K562 (cell line): Measurements from ENCODE around the gene SPAG7. TPM values are rescaled to one million over a fixed set of nuclear protein-coding genes. Genes with fewer than 3 reads are reported as not detected.

Experiments
- ASH1L ChIP-seq: fragments of 450-650 bp; IDR thresholded peaks from 2 replicates; pipeline ENCODE4 v1.6.1; 2018; ENCODE audit warnings: borderline replicate concordance, mild to moderate bottlenecking, low read depth; ENCODE audit not compliant: partially characterized antibody
- E2F6 ChIP-seq, 2 experiments: IDR thresholded peaks; 2 replicates each; pipeline ENCODE4 v1.6.1; 2011; ENCODE audit warnings: borderline replicate concordance in 1 of 2, control low read depth in 1 of 2, low read depth in 1 of 2, low read length in 1 of 2, mild to moderate bottlenecking in 1 of 2, mixed read lengths in 1 of 2, moderate library complexity in 1 of 2; ENCODE audit not compliant: insufficient read depth in 1 of 2, insufficient read length in 1 of 2, poor library complexity in 1 of 2, severe bottlenecking in 1 of 2; ENCODE audit errors: extremely low read depth in 1 of 2
- KLF16 ChIP-seq: IDR thresholded peaks from 2 replicates; pipeline ENCODE4 v1.6.1; 2016; ENCODE audit warnings: antibody characterized with exemption
- NR2C1 ChIP-seq, 2 experiments: fragments of 450-650 bp; IDR thresholded peaks; 2 replicates each; pipeline ENCODE4 v1.6.1; 2017; ENCODE audit warnings: mild to moderate bottlenecking in 2 of 2, antibody characterized with exemption in 1 of 2, inconsistent platforms in 1 of 2, missing compliant biosample characterization in 1 of 2, missing genetic modification characterization in 1 of 2
- RBM22 ChIP-seq: fragments of 200-400 bp; formaldehyde crosslinking; IDR thresholded peaks from 2 replicates; pipeline ENCODE4 v1.6.1; 2018; ENCODE audit warnings: low read length, low read depth; ENCODE audit not compliant: poor library complexity, severe bottlenecking
- SIN3B ChIP-seq: fragments of 450-650 bp; IDR thresholded peaks from 2 replicates; pipeline ENCODE4 v1.6.1; 2017; ENCODE audit warnings: low read depth, mild to moderate bottlenecking, moderate library complexity
- SNIP1 ChIP-seq: fragments of 450-650 bp; IDR thresholded peaks from 2 replicates; pipeline ENCODE4 v1.7.1; 2017; ENCODE audit warnings: low read depth, mild to moderate bottlenecking
- SPI1 ChIP-seq: IDR thresholded peaks from 2 replicates; pipeline ENCODE4 v1.6.1; 2011; ENCODE audit warnings: low read depth, low read length, control low read depth, borderline replicate concordance
- USF1 ChIP-seq: sonication (generic); formaldehyde crosslinking; IDR thresholded peaks from 2 replicates; pipeline ENCODE4 v1.9.0; 2022; ENCODE audit warnings: mild to moderate bottlenecking, missing genetic modification reagents
- ZBTB17 ChIP-seq: fragments of 450-650 bp; formaldehyde crosslinking; IDR thresholded peaks from 2 replicates; pipeline ENCODE4 v1.4.0; 2020; ENCODE audit warnings: mild to moderate bottlenecking
- ZBTB49 ChIP-seq: sonication (generic); formaldehyde crosslinking; IDR thresholded peaks from 2 replicates; pipeline ENCODE4 v1.8.0; 2022; ENCODE audit warnings: missing genetic modification reagents, mild to moderate bottlenecking, borderline replicate concordance
- ZNF318 ChIP-seq, 2 experiments: fragments of 450-650 bp; IDR thresholded peaks; 2 replicates each; pipeline ENCODE4 v1.6.1; 2016; ENCODE audit warnings: mild to moderate bottlenecking in 2 of 2, borderline replicate concordance in 1 of 2, low read depth in 1 of 2, moderate library complexity in 1 of 2
- ZNF354B ChIP-seq: fragments of 250-450 bp; sonication (Bioruptor Pico); IDR thresholded peaks from 2 replicates; pipeline ENCODE4 v1.4.0; 2020
- polyA plus RNA-seq, 8 experiments: library from polyadenylated mRNA; depleted of rRNA in 4 of 8; stranded (reverse) in 5 of 8; unstranded in 3 of 8; fragments of >200 nt; fragmentation: Nextera tagmentation in 2 of 8; fragmentation: Illumina TruSeq in 1 of 8; extraction: Ambion mirVana in 2 of 8; extraction: Trizol in 1 of 8; gene quantifications; 2 replicates each; pipeline versions ENCODE4 v1.2.1 to v1.2.3, GENCODE V29; 2011 to 2014; ENCODE audit warnings: inconsistent platforms in 1 of 8, missing spikeins in 1 of 8
- total RNA-seq, 7 experiments: library from RNA; depleted of rRNA in 6 of 7; stranded (reverse); fragments of >200 nt in 6 of 7; fragmentation: Illumina TruSeq in 2 of 7; extraction: Trizol in 2 of 7; gene quantifications; 2 replicates each; pipeline versions ENCODE4 v1.2.1 to v1.2.3, GENCODE V29; 2011 to 2021; ENCODE audit warnings: low replicate concordance in 1 of 7

The SPAG7 gene
- total and polyA plus RNA-seq, 9 of the 15 experiments (the other 6 are each of a cell fraction or from before 2014, with no cell fraction given), result 5.6 to 53.5 (median 36.3) TPM

- TF ChIP-seq ZBTB49 (CRISPR knock-in tag) (peak; percentile 89; the same call in 1 of the 2 replicates), E2F6 (IDR thresholded peaks at IDR 0.05; ENCODE audit: borderline replicate concordance in 1 of 2, extremely low read depth in 1 of 2, insufficient read depth in 1 of 2, insufficient read length in 1 of 2, low read depth in 1 of 2, low read length in 1 of 2, poor library complexity in 1 of 2, severe bottlenecking in 1 of 2) (peak; percentile 8 to 66), SIN3B (peak; percentile 85), ZNF318 (IDR thresholded peaks at IDR 0.05; ENCODE audit: borderline replicate concordance in 1 of 2, low read depth in 1 of 2) (no peak), KLF16 (0 out of 2 replicates have a peak, but pooled peaks have one; percentile 23), ASH1L (no peak), SPI1 (no peak), NR2C1 (IDR thresholded peaks at IDR 0.05) (no peak), NR2C1 (tag; IDR thresholded peaks at IDR 0.05) (peak; percentile 31; the same call in 1 of the 2 replicates), RBM22 (no peak), SNIP1 (peak; percentile 48; the same call in 1 of the 2 replicates), ZBTB17 (0 out of 2 replicates have a peak, but pooled peaks have one; percentile 57), USF1 (CRISPR knock-in tag) (no peak; the same call in 1 of the 2 replicates), ZNF354B (CRISPR knock-in tag) (no peak)
Measured at GRCh38 chr17:4986951-4987766, 19.5 kb upstream of the SPAG7 start, which contains the start of gene CAMTA2 (continued).
